HUES6 (cell line): ENCODE data around the gene PLA2G6.
A peak's percentile ranks its signal among the peaks of the same experiment; 100 is the strongest.

Experiments used
- H3K27ac ChIP-seq: 2 replicates; pipeline ENCODE4 v1.7.0; 2013; ENCODE audit warnings: low read depth, mild to moderate bottlenecking, low read length, inconsistent platforms
- H3K27me3 ChIP-seq: 2 replicates; pipeline ENCODE4 v1.6.1; 2013; ENCODE audit warnings: low read length; ENCODE audit not compliant: control insufficient read depth, insufficient read depth
- H3K36me3 ChIP-seq: 2 replicates; pipeline ENCODE4 v1.6.1; 2013; ENCODE audit warnings: low read length; ENCODE audit not compliant: control insufficient read depth, insufficient read depth
- H3K4me1 ChIP-seq: 2 replicates; pipeline ENCODE4 v1.6.1; 2013; ENCODE audit warnings: low read length; ENCODE audit not compliant: control insufficient read depth, insufficient read depth
- H3K4me3 ChIP-seq: 2 replicates; pipeline ENCODE4 v1.5.1; 2013; ENCODE audit warnings: low read depth, low read length
- H3K9ac ChIP-seq: one replicate; pipeline ENCODE4 v1.6.1; 2013; ENCODE audit warnings: mild to moderate bottlenecking, low read length
- H3K9me3 ChIP-seq: 2 replicates; pipeline ENCODE4 v1.6.1; 2013; ENCODE audit warnings: low read depth, low read length; ENCODE audit not compliant: control insufficient read depth, insufficient read depth

Gene PLA2G6

GRCh38 chr22:38181453-38182200 lies at the start of gene PLA2G6:
PLA2G6 (minus strand) TSS chr22:38181830; CDS start chr22:38169426, 12,404 bp downstream.
- Histone ChIP-seq H3K27me3 (no peaks in the 10 kb centered on the region), H3K4me1 (peaks cover 32% of the 10 kb centered on the region), H3K27ac (peak within 1 kb of the TSS; percentile 91), H3K9me3 (no peaks in the 10 kb centered on the region), H3K36me3 (no peaks in the 10 kb centered on the region), H3K9ac (peak within 1 kb of the TSS; percentile 82), H3K4me3 (peak within 1 kb of the TSS; percentile 66)

GRCh38 chr22:38230916-38231315 lies 49.3 kb upstream of the PLA2G6 start:
- Histone ChIP-seq H3K4me3 (no peak overlapping the region), H3K9me3 (no peaks in the 10 kb centered on the region), H3K27ac (no peak overlapping the region), H3K36me3 (peaks cover 81% of the 10 kb centered on the region), H3K4me1 (no peaks in the 10 kb centered on the region), H3K27me3 (no peaks in the 10 kb centered on the region), H3K9ac (no peak overlapping the region)

- Histone ChIP-seq H3K36me3 (peaks cover 86% of the 10 kb centered on the region), H3K9me3 (no peaks in the 10 kb centered on the region), H3K4me3 (no peak overlapping the region), H3K27ac (0 out of 2 replicates have a peak overlapping the region, but pooled peaks have one; percentile 35), H3K9ac (no peak overlapping the region), H3K27me3 (no peaks in the 10 kb centered on the region), H3K4me1 (no peaks in the 10 kb centered on the region)
These were observed 48.6 kb upstream of the PLA2G6 start for GRCh38 chr22:38230108-38230825.

GRCh38 chr22:38228873-38229740 lies 47.5 kb upstream of the PLA2G6 start:
- no peak overlapping the region for H3K4me3 ChIP-seq

GRCh38 chr22:38228326-38228872 lies 46.8 kb upstream of the PLA2G6 start:
- H3K36me3 ChIP-seq: peaks cover 85% of the 10 kb centered on the region
- no peaks in the 10 kb centered on the region for H3K9me3 ChIP-seq
- H3K9ac ChIP-seq: no peak overlapping the region
- H3K4me3 ChIP-seq: no peak overlapping the region
- H3K4me1 ChIP-seq: no peaks in the 10 kb centered on the region
- no peak overlapping the region for H3K27ac ChIP-seq
- H3K27me3 ChIP-seq: no peaks in the 10 kb centered on the region

More at GRCh38 chr22:38228873-38229740, 47.5 kb upstream of the PLA2G6 start:
- Histone ChIP-seq H3K27me3 (no peaks in the 10 kb centered on the region), H3K4me1 (no peaks in the 10 kb centered on the region), H3K9me3 (no peaks in the 10 kb centered on the region), H3K9ac (no peak overlapping the region), H3K27ac (no peak overlapping the region), H3K36me3 (peaks cover 85% of the 10 kb centered on the region)

- Histone ChIP-seq H3K27me3 (no peaks in the 10 kb centered on the region), H3K4me1 (no peaks in the 10 kb centered on the region), H3K4me3 (no peak overlapping the region), H3K27ac (no peak overlapping the region), H3K9me3 (no peaks in the 10 kb centered on the region), H3K9ac (no peak overlapping the region), H3K36me3 (peaks cover 84% of the 10 kb centered on the region)
These were observed 45.4 kb upstream of the PLA2G6 start for GRCh38 chr22:38226853-38227649.

- no peak overlapping the region for H3K27ac ChIP-seq
- H3K9me3 ChIP-seq: no peaks in the 10 kb centered on the region
- no peaks in the 10 kb centered on the region for H3K27me3 ChIP-seq
- H3K4me3 ChIP-seq: no peak overlapping the region
- H3K4me1 ChIP-seq: peaks cover 21% of the 10 kb centered on the region
- H3K9ac ChIP-seq: no peak overlapping the region
- H3K36me3 ChIP-seq: peaks cover 66% of the 10 kb centered on the region
These were observed 41.8 kb upstream of the PLA2G6 start for GRCh38 chr22:38223289-38223960.

- H3K27me3 ChIP-seq: no peaks in the 10 kb centered on the region
- no peak overlapping the region for H3K9ac ChIP-seq
- H3K4me1 ChIP-seq: peaks cover 28% of the 10 kb centered on the region
- no peak overlapping the region for H3K27ac ChIP-seq
- no peaks in the 10 kb centered on the region for H3K9me3 ChIP-seq
- H3K4me3 ChIP-seq: no peak overlapping the region
- peaks cover 59% of the 10 kb centered on the region for H3K36me3 ChIP-seq
These were observed 41.1 kb upstream of the PLA2G6 start for GRCh38 chr22:38222797-38223119.

- Histone ChIP-seq H3K4me3 (no peak overlapping the region), H3K9ac (no peak overlapping the region), H3K9me3 (no peaks in the 10 kb centered on the region), H3K27me3 (no peaks in the 10 kb centered on the region), H3K27ac (no peak overlapping the region), H3K36me3 (peaks cover 54% of the 10 kb centered on the region), H3K4me1 (peaks cover 29% of the 10 kb centered on the region)
These were observed 40.5 kb upstream of the PLA2G6 start for GRCh38 chr22:38221908-38222796.
